NCI-H510A treated with DMSO at 0.1 percent for 48 hours (cell line): ENCODE data around the gene TMEM135.

Source experiments
- DNase-seq: peaks from one replicate; lab custom pipeline; 2025; lab: John Stamatoyannopoulos, UW

Gene TMEM135

DNA sequence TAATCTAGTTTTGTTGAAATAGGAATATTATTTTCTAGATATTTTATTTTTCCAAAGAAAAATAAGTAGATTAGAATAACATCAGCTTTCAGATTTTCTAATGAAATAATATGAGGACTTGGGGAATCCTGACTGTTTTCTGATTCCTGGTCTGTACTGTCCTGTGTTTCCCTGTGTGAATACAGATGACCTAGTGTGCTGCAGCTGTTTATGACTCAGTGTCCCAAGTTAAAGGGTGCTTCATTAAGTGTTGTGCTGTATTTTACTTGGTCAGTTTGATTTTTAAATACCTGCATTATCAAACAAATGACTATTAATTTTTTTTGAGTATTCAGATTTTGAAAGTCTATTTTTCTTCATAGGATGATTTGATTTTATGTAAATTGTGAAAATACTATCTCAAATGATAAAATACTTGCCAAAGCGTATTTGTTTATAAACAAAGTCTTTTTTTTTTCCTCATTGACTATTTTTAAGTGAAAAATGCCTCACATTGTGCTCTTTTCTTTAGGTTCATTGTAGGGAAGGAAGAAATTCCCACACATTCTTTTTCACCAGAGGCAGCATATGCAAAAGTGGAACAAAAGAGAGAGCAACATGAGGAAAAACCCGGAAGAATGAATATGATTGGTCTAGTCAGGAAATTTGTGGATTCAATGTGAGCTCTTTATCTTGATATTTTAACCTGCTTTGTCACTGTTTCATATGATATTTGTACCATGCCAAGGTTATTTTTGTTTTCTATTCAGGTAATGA is 264.2 kb downstream of the TMEM135 start:
- DNase-seq: no peak

DNA sequence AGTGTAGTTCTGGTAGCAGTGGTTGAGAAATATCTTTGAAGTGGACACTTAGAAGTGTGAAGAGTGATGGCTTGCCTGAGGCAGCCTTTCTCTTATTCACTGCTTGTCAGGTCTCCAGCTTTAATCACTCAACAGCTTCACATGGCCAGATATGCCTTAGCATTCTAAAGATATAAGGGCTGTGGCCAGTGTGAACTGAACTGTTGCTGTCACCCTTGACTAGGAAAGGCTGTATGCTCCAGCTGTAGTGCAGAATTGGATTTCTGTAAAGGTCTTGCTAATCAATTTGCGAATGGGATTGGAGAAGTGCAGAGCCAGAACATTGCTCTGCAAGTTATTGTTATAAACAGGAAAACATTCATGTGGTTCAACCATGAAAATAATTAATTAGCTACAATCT is 266.7 kb downstream of the TMEM135 start:
- no peak for DNase-seq

DNA sequence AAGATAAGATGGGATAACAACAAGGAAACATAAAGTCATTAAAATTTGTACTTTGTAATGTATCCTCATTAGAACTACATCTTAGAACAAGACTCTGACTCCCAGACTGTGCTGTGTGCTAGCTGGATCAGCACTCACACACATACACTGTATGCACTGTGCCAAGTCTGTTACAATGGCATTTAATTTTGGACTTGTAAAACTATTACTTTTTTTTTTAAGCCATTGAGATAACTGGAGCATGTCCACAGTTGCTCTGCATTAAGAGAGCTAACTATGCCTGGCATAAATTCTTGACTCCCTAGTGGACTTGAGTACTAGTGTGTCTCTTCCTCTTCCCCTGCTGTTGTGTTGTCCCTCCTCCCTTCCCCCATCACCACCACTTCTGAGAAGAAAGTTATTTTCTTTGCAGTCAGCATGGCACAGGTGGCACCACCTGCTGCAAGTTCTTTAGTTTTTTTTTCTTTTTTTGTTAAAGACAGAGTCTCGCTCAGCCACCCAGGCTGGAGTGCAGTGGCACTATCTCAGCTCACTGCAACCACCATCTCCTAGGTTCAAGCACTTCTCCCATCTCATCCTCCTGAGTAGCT is 268.6 kb downstream of the TMEM135 start:
- no peak for DNase-seq

DNA sequence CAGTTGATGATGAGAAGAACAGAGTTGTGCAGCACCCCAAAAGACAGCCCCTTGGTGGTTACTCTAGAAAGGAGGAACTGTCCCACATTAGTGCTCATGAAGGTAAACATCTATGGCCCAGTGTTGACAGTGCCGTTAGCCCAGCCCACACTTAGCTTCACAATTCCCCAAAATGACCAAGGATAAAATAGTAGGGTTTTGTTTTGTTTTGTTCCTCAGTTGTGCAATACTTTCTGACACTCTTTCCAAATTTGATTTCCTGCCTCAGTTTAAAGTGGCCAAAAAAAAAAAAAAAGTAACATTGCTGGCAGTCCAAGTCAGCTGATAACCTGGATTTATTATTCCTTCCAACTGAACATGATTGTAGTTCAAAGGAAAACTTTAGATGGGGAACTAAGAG is 269.4 kb downstream of the TMEM135 start:
- no peak for DNase-seq

DNA sequence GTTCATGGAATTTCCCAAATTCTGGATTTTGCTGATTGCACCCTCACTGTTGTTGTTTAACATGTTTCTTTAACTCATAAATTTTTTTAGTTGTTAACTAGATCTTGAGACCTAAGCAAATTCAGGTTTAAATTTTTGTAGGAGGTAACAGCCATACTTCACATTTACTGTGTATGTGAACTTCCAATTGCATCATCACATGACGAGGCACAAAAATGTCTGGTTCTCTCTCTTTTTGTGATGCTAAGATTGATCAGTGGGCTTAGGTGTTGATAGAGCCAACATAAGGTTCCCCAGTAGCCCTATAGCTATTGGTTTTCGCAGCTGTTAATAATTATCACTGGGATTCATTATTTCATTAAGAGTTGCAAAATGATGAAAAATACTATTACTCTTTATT is 277.5 kb downstream of the TMEM135 start:
- no peak for DNase-seq

DNA sequence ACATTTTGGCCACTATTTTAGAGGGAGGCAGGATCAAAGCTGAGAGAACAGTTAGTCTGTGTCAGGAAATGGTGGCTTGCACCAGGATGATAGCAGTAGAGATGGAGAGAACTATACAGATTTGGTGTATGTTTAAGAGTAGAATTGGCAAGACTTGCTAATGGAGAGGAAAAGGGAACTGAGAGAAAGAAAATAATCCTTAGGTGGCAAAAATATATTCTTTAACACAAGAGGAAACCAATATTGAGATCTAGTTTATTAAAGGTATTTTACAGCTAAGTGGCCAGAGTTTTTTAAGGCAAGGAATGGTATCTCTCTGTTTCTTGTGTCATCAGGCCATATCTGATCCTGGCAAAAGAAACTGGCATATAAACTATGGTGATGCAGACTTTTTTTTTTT is 278.8 kb downstream of the TMEM135 start:
- no peak for DNase-seq

DNA sequence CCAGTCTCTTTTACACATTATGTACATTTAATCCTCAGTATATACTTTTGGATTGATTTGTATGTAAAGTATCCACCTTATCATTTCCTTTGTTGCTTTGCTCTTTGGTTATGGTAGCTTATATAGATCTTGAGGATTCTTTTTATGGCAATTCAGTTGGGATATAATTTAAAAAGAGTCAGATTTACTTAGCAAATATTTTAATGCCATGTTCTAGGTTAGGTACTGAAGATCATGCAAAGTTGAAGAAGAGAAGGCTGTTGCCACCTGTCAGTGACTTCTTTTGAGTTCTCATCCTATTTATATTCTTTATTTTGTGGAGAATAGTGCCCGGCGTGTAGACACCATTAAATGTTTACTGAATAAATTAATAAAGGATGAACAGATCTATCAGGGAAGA is 279.7 kb downstream of the TMEM135 start:
- DNase-seq: no peak

DNA sequence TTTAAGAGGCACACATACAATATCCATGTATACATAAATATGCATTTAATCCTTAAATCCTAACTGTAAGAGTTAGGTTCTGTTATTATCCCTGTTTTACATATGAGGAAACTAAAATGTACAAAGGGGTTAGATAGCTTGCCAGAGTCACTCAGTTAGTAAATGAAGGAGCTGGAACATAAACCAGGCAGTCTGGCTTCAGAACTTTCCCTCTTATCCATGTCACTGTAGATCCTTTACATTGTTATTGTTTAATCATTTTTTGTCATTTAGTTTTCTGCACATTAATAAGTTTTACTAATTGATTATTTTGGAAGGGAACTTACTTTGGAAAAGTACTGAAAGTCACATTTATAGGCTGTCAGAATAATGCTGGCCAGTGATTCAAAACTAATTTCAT is 282.4 kb downstream of the TMEM135 start:
- DNase-seq: no peak

DNA sequence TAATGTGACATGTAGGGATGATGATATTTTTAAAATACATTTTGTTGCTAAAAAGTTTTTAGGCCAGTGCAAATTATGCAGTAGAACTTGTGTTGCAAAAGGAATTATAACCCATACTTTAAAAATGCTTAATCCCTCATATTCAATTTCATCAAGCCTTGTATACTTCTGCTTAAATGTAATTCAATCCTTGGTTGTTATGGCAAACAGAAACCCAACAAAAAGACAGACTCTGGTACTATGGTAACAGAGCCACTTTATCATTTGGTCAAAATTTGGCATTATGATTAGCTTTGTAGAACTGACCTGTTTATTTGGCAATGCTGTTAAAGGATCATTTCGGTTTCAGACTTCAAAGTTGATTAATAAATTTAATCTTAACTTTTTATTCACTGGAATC is 284.8 kb downstream of the TMEM135 start:
- DNase-seq: no peak

DNA sequence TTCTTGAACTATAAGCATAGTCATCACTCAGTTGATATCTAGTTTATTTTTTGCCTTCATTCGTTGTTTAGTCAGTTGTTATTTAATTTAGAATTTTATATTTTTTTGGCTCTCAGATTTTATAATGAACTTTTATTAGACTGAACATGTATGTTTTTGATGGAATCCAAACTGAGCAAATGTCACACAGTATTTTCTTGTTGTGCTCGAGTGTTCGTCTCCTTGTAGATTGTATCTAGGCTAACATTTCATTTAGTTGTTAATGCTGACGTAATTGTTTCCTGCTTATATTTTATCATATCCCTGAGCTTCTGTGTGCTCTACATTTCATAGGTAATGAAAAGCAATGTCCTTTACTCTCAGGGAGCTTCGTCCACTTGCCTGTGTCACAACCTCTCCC is 286.2 kb downstream of the TMEM135 start:
- no peak for DNase-seq

DNA sequence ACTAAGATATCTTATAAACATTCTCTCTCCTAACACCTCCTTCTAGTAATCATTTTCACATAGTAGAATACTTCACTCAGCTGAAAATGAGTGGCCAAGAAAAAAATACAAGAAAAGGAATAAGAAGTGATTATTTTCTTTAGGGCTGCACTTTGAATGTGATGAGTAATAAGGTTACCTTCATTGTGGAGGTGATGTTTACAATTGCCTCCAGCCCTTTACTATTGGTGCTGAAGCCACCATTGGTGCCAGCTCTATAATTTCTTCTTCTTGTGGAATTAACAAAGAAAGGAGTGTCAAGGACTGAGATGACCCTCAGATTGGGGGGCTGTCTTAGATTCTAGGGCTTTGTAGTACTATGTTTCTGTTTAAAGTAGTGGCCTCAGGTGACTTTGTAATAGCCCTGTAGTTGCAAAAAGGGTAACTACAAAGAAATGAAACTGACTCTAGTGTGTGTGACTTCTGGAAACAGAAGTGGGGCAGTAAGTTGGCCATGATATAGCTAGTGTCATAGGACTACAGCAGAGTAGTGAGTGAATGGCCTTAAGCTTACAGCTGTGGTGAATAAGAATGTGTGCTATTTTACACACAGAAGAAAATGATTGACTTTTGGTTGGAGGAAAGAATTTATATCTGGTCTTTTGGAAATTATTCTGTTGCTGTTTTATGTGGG is 287.2 kb downstream of the TMEM135 start:
- DNase-seq: no peak

DNA sequence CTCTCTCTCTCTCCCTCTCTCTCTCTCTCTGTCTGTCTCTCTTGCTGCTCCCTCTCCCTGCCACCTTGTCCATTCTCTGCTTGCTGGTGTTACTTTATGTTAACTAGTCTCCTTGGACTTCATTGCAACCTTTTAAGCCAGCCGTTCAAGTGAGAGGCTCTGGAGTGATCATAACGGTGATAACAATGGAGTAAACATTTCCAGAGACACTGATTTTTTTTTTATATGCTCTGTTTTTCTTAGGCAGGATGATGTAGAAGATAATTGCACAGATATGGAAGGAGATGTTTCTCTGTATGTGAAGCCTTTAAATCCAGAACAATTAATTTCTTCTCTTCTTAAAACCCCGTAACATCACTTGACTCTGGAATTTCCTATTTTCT is 287.7 kb downstream of the TMEM135 start:
- no peak for DNase-seq

DNA sequence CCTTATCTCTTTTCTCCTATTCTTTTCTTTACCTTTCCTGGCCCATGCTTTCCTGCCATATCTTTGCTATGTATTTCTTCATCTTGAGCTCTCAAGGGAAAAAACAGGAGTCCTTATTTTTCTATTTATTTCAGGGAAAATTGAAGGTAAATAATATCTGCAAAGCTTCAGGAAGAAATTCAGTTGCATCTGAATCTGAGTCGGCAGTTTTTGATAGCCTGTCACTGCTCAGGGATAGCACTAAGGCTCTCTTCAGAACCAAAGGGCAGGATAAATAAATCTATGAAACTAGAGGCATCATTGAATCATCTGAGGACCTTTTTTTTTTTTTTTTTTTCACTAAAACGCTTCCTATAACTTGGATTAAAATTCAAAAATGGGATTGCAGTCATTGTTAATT is 288.9 kb downstream of the TMEM135 start:
- DNase-seq: no peak

DNA sequence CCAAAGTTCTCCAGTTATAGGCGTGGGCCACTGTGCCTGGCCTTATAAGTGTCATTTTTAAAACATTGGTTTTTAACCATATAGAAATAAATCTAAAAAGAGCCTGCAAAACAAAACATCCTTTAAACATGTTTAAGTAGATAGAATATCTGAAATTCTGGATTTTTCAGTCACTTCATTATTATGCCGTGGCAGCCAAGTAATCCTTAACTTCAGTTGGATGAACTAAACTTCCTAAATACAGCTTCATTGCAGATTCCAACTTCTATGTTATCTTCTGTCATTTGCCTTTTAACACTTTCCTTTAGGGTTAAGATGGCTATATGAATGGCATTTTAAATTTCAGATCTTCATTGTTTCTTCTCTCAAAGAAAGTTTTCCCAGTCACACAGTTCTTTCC is 291.4 kb downstream of the TMEM135 start:
- no peak for DNase-seq

DNA sequence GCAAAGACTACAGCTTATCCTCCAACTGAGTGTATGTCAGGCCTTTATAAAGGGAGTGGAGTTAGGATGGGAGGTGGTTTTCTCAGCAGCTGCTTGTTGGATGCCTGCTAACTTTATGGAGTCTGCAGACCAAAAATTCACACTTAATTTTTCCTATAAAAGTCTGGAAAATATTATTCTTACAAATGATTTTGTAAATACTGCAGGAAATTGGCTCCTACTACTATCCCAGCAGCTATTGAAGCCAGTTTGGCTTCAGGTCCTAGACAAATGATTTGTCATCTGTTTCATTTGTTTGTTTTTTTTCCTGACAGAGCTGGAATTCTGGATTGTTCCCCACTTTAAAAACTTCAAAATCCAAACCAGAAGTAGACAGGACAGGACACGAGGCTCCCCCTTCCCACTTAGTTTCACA is 292.5 kb downstream of the TMEM135 start:
- no peak for DNase-seq

DNA sequence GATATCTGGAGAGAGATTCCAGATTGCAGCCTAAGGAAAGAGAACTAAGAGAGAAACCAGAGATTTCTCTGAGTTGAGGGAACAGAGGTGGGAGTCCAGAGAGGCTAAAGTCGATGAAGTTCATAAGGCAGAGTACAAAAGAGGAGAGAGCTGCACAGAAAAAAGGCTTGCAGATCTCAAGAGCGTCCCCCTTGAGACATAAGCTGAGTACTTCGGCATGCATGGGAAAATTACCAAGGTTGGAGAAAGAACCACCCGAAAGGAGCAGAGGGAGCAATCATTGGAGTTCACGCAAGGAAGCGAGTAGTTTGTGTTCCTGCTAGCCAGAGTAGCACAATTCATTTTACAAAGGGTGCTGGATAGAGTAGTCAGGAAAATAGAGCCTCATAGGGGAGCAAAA is 293.5 kb downstream of the TMEM135 start:
- DNase-seq: no peak

DNA sequence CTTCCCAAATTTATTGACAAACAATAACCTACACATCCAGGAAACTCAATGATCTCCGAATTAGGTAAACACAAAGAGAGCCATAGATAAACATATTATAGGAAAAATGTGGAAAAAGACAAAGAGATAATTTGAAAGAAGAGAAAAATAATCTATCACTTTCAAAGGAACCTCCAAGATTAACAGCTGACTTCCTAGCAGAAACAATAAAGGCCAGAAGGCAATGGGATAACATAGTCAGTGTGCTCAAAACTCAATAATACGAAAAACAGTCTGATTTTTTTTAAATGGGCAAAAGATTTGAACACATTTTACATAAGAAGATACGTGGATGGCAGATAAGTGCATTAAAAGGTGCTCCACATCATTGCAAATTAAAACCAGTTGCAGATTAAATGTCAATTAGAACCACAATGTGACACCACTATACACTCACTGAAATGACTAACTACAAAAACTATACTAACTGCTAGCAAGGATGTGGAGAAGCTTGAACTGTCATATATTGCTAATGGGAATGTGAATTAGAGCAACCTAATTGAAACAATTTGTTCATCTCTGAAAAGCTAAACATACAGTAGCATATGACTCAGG is 300.4 kb downstream of the TMEM135 start:
- no peak for DNase-seq

DNA sequence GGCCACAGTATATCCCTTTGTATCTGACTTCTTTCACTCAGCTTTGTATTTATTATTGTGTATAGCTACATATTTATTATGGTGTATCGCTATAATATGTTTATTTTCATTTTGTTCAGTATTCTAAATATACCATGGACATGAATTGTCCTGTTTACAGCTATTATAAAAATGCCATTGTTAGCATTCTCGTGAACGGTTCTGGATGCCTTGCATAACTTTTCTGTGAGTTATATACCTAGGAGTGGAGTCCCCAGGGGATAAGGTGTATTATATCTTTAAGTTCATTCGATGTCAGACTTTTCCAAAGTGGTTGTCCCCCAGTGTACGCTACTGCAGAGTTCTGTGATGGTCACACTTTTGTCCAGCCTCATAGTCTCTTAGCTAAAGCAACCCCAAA is 301.7 kb downstream of the TMEM135 start:
- DNase-seq: no peak

DNA sequence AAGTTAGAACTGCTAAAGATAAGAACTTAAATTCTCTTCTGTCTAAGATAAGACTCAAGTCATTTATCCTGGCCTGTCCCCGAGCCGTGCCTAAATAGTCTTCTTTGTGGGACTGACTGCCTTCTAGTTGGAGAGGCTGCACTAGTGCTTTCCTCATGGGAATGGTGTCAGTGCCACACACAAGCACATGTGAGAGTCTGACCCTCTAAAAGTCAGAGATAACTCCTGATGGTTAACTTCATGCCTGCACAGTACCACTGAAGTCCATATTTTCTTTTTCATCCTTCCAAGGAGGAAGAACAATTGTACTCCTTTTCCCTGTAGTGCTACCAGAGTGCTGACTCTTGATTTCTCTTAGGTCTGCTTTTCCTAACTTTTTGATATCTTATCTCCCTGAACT is 309.7 kb downstream of the TMEM135 start:
- DNase-seq: no peak

DNA sequence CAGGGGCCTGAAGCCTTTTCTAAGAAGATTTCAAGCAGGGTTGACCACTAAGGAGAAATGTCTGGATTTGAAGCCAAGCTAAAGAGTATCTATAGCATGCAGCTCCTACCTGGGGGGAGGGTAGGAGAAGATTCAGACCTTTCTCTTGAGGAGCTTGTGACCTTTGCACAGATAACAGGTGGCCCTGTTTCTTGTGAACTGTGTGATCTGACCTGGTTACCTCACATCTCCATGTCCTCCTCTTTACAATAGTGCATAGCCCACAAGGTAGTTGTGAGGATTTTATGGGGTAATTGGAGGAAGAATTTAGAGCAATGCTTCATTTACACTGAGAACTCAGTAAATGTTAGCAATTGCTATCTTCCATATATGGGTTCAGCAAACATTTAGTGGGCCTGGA is 310.1 kb downstream of the TMEM135 start:
- DNase-seq: no peak

DNA sequence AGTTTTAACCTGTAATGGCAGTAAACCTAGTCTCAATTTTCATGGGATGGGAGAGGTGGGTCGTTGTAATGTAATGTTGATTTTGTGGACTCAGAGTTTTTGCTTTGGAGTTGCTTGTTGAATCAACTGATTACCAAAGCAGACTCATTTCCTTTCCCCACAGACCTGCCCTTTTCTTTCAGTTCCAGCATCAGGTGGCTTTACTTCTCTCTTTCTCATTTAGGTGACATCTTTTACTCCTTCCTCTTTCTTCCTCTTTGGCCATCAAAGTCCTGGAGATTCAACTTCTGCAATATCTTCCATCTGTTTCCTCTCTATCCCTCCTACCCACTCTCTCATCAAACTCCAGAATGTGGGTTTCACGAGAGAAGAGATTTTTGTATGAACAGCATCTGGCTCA is 313.9 kb downstream of the TMEM135 start:
- no peak for DNase-seq

DNA sequence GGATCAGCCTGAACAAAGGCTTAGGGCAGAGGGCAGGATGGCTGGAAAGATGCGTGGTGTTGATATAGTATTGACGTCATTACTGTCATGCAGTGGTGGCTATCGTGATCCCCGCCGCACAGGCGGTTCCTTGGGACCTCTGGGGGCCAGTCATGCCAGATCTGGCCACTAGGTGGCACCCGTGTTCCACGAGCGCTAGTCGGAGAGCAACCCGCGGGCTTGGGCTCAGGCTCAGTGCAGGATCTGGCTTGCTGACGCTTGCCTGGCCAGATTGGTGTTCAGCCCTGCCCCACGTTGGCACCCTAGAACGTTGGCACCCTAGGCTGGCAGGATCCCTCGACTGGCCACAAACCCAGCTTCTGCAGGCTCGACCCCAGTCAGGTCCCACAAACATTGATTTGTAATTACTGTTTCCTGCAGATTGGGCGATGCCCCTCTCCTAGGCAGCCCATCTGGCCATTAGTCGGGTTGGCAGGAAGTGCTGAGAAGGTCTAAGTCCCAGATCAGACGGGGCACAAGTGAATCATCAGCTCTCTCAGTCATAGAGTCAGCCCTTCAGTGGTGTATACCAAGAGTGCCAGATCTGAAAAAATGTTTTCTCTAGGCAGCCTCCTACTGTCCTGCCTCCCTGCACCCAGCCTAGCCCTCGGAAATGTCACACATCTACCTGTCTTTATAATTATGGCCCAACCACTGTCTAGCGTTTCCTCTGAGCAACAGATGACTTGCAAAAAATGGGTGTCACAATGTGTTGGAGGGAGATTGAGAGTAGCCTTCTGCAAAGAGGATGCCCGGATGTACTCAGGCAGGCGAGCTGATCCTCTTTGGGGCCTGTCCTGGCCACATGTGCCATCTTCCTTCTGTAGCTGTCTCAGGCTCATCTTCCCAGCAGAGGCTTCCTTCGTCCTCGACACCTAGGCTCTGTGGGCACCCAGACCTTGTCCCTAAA is 315.3 kb downstream of the TMEM135 start:
- peak; percentile 87 for DNase-seq
